Brain microvascular endothelial cell (primary cell): ENCODE measurements around the gene KIF2A.

Experiments used
- DNase-seq: peaks from one replicate; pipeline ENCODE4 v3.0.0-alpha.2; 2020
- H3K27ac ChIP-seq: fragments of 250-450 bp; sonication (Bioruptor Pico); 2 replicates; pipeline ENCODE4 v1.5.1; 2020; ENCODE audit warnings: mild to moderate bottlenecking, moderate library complexity
- H3K27me3 ChIP-seq: fragments of 250-450 bp; sonication (Bioruptor Pico); replicated peaks from 2 replicates; pipeline ENCODE4 v1.5.1; 2020; ENCODE audit warnings: mild to moderate bottlenecking
- H3K36me3 ChIP-seq: fragments of 250-450 bp; sonication (Bioruptor Pico); replicated peaks from 2 replicates; pipeline ENCODE4 v1.5.1; 2020; ENCODE audit warnings: mild to moderate bottlenecking
- H3K4me3 ChIP-seq: 2 replicates; pipeline ENCODE4 v1.5.1; 2011; ENCODE audit warnings: low read depth, mild to moderate bottlenecking, control low read depth, low read length, moderate library complexity
- in situ Hi-C: cut with HindIII; loops from 2 replicates; pipeline ENCODE4 v1.10.0; 2017; ENCODE audit warnings: low sequenced_read_pairs, low pct_ligation_motif_present
- TF ChIP-seq, protein P1 (sequence below): IDR thresholded peaks from 2 replicates; pipeline ENCODE4 v1.5.1; 2011; ENCODE audit warnings: low read depth, mild to moderate bottlenecking, moderate library complexity, low read length, control low read depth, inconsistent platforms; ENCODE audit errors: missing control alignments

The KIF2A gene

DNA sequence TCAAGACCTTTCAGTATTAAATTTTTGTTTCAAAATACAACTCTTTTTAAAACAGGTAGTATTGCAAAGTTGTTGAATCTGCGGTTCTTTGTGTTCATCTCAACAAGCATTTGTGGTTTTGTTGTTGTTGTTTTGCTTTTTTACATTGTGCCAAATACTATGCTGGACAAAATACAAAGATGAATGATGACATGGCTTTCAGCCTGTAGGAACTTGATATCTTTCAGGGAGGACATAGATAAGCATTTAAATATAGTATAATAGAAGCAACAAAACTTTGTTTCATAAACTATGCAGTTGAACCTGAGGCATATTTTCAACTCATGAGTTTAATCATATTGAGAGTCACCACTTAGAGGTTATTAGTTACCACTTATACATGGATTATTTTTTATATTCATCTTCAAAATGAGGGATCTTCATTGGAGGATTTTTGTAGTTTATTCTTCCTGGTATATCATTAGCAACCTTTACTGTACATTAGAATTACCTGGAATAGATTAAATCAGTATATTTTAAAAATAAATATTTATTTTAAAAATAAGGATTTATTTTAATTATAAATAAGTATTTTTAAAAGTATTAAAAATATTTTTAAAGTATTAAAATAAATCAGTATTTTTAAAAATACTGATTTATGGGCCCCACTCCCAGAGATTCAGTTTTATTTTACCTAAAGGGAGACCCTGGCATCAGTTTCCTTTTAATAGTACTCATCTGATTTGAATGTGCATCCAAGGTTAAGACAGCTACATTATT lies 42.9 kb downstream of the KIF2A start:
- TF ChIP-seq, protein P1, sequence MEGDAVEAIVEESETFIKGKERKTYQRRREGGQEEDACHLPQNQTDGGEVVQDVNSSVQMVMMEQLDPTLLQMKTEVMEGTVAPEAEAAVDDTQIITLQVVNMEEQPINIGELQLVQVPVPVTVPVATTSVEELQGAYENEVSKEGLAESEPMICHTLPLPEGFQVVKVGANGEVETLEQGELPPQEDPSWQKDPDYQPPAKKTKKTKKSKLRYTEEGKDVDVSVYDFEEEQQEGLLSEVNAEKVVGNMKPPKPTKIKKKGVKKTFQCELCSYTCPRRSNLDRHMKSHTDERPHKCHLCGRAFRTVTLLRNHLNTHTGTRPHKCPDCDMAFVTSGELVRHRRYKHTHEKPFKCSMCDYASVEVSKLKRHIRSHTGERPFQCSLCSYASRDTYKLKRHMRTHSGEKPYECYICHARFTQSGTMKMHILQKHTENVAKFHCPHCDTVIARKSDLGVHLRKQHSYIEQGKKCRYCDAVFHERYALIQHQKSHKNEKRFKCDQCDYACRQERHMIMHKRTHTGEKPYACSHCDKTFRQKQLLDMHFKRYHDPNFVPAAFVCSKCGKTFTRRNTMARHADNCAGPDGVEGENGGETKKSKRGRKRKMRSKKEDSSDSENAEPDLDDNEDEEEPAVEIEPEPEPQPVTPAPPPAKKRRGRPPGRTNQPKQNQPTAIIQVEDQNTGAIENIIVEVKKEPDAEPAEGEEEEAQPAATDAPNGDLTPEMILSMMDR, result no peak
- Histone ChIP-seq H3K4me3 (no peak overlapping the region), H3K36me3 (peaks cover 8% of the 10 kb centered on the region), H3K27ac (no peak overlapping the region), H3K27me3 (no peaks in the 10 kb centered on the region)
- DNase-seq, result no peak
- in situ Hi-C loops, result no loop called here

DNA sequence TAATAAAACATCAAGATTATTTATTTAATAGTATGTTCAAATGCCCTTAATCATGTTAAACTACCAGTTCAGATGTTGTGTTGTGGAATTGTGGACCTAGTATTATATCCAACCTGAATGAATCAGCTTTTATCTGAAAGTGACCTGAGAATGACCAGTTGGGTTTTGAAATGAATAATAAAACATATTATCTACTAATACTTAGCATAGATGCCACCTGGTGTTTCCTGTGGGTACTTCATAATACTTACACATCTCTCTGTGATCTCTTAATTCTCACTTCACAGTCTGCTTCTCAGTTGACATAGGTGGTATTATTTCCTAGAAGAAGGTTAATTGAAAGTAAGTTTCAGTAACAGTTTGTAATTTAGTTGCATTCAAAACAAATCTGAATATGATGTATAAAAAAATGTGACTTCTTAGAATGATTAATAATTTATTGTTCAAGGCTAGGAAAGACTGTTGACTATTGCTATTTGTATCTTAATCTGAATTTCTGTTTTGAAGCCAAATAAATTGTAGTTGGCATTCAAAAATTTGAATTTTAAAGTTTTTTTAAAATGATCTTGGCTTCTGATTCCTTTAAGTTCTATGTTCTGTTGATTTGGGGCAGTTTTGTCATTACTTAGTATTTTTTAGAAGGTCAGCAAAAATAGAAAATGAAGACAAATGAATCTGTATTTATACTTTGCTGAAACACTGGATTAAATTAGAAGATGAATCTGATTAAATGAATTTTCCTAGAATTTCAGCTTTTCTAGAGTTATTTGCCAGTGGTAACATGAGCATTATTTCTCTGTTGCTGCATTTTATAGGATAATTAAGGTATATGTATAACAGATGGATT lies 48.2 kb downstream of the KIF2A start:
- H3K4me3 ChIP-seq, result no peak overlapping the region
- peak overlapping the region; percentile 33 for H3K27ac ChIP-seq
- H3K27me3 ChIP-seq, result no peaks in the 10 kb centered on the region
- DNase-seq, result peak; percentile 67
- TF ChIP-seq, protein P1, result peak; percentile 41
- H3K36me3 ChIP-seq, result peaks cover 13% of the 10 kb centered on the region
- in situ Hi-C loops, result no loop called here

DNA sequence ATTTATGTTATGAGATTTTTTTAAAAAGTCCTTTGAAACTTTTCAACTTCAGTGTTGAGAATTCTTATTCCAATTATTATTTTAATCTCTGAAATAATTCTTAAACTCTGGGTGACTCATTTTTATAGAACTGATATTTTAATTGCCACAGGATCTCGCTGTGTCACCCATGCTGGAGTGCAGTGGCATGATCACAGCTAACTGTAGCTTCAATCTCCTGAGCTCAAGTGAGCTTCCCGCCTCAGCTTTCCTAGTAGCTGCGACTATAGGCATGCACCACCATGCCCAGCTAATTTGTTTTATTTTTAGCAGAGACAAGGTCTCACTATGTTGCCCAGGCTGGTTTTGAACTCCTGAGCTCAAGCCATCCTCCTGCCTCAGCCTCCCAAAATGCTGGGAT lies 56.7 kb downstream of the KIF2A start:
- in situ Hi-C loops, result no loop called here
- TF ChIP-seq, protein P1, result no peak
- H3K36me3 ChIP-seq, result peaks cover 20% of the 10 kb centered on the region

DNA sequence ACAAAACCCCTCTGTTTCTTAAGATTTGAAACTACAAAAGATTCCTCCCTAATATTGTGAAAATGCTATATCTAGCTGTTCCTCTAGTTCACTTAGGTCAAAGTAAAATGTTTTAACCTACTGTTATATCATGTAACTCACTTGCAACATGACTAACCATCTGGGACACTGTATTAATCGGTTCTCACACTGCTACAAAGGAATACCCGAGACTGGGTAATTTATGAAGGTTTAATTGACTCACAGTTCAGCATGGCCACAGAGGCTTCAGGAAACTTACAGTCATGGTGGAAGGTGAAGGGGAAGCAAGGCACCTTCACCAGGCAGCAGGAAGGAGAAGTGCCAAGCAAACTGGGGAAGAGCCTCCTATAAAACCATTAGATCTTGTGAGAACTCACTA lies 63.0 kb downstream of the KIF2A start:
- Histone ChIP-seq H3K27me3 (no peaks in the 10 kb centered on the region), H3K4me3 (no peak overlapping the region), H3K36me3 (peaks cover 16% of the 10 kb centered on the region), H3K27ac (no peak overlapping the region)
- TF ChIP-seq, protein P1, result no peak
- no peak for DNase-seq
- in situ Hi-C loops, result no loop called here

More for the DNA sequence above, 56.7 kb downstream of the KIF2A start:
- no peak overlapping the region for H3K27ac ChIP-seq
- no peak overlapping the region for H3K4me3 ChIP-seq
- H3K27me3 ChIP-seq, result no peaks in the 10 kb centered on the region
- no peak for DNase-seq

DNA sequence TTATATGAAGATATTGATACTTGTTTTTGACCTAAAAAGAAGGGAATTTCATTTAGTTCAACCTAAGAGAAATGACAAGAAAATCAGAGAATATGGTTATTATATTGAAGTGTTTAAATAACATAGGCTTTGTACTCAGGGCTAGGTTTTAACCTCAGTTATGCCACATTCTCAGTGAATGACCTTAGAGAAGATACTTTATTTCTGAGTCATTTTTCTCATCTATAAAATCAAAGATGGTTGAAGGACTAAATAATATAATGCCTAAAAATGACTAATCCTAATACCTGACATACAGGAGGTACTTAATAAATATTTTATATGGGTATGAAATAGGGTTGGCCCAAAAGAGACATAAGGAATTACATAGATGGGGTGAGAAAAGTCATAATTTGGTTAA lies 65.4 kb downstream of the KIF2A start:
- no peak for DNase-seq
- Histone ChIP-seq H3K36me3 (peaks cover 13% of the 10 kb centered on the region), H3K27ac (no peak overlapping the region), H3K4me3 (no peak overlapping the region), H3K27me3 (no peaks in the 10 kb centered on the region)
- in situ Hi-C loops, result no loop called here
- TF ChIP-seq, protein P1, result no peak
